Measurements from ENCODE around the gene NAP1L4. TPM values are rescaled to one million over a fixed set of nuclear protein-coding genes. Genes with fewer than 3 reads are reported as not detected.

NAP1L4 gene
- polyA plus RNA-seq, 1 donor from 2014 or later: 199 TPM

DNA sequence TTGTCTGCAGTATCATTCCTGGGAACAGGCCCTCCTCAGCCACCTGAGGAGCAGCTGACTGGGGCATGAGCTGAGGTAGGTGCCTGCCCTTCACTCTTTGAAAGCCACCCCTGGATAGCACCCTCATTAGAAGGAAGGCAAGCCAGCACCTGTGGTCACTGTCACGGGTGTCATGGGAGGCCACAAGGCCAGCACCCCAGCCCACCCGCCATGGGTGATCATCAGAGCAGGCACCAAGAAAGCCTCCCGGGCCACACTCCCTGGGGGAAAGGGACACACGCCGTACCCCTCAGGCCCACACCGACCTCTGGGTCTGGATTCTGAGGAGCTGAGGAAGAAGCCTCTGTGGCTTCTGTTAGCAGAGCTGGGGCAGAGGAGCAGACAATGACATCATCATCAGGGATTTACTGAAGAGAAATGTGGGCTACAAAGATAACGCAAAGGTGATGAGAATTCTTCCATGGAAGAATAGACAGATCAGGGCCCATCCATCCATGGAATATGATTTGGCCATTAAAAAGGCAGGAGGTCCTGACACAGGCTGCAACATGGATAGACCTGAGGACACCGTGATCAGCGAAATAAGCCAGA lies 16.7 kb upstream of the NAP1L4 start:
- Histone ChIP-seq H4K20me1 (ENCODE audit: insufficient read depth) (no peaks in the 10 kb centered on the region), H3K9me3 (ENCODE audit: low read length) (no peaks in the 10 kb centered on the region), H2AFZ (ENCODE audit: low read depth, low read length) (no peak overlapping the region), H3K4me3 (ENCODE audit: low read length) (no peak overlapping the region), H3K79me2 (replicated peaks; ENCODE audit: insufficient read depth, low read length) (no peaks in the 10 kb centered on the region), H3F3A (ENCODE audit: insufficient read depth, low read length, poor library complexity, severe bottlenecking) (no peaks in the 10 kb centered on the region), H3K4me2 (ENCODE audit: low read length) (no peak overlapping the region), H3K9me2 (ENCODE audit: insufficient read depth, low read length) (no peaks in the 10 kb centered on the region), H3K27ac (ENCODE audit: low read length) (no peak overlapping the region), H3K9ac (ENCODE audit: low read length) (no peak overlapping the region), H3K36me3 (ENCODE audit: insufficient read depth, low read length) (no peaks in the 10 kb centered on the region), H3K27me3 (ENCODE audit: insufficient read depth, low read depth, low read length) (no peaks in the 10 kb centered on the region)
- TF ChIP-seq, protein P1, sequence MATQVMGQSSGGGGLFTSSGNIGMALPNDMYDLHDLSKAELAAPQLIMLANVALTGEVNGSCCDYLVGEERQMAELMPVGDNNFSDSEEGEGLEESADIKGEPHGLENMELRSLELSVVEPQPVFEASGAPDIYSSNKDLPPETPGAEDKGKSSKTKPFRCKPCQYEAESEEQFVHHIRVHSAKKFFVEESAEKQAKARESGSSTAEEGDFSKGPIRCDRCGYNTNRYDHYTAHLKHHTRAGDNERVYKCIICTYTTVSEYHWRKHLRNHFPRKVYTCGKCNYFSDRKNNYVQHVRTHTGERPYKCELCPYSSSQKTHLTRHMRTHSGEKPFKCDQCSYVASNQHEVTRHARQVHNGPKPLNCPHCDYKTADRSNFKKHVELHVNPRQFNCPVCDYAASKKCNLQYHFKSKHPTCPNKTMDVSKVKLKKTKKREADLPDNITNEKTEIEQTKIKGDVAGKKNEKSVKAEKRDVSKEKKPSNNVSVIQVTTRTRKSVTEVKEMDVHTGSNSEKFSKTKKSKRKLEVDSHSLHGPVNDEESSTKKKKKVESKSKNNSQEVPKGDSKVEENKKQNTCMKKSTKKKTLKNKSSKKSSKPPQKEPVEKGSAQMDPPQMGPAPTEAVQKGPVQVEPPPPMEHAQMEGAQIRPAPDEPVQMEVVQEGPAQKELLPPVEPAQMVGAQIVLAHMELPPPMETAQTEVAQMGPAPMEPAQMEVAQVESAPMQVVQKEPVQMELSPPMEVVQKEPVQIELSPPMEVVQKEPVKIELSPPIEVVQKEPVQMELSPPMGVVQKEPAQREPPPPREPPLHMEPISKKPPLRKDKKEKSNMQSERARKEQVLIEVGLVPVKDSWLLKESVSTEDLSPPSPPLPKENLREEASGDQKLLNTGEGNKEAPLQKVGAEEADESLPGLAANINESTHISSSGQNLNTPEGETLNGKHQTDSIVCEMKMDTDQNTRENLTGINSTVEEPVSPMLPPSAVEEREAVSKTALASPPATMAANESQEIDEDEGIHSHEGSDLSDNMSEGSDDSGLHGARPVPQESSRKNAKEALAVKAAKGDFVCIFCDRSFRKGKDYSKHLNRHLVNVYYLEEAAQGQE (IDR thresholded peaks at IDR 0.05; ENCODE audit: borderline replicate concordance): no peak
- TF ChIP-seq POLR2AphosphoS5 (IDR thresholded peaks at IDR 0.05) (no peak), SMC3 (conservative IDR thresholded peaks at IDR 0.05; ENCODE audit: poor library complexity) (no peak), EZH2 (IDR thresholded peaks at IDR 0.05; ENCODE audit: borderline replicate concordance, insufficient read depth, low read length, poor library complexity, severe bottlenecking) (no peak), RAD21 (conservative IDR thresholded peaks at IDR 0.05) (no peak), EP300 (conservative IDR thresholded peaks at IDR 0.05; ENCODE audit: poor library complexity, severe bottlenecking) (no peak), MXI1 (conservative IDR thresholded peaks at IDR 0.05; ENCODE audit: poor library complexity, severe bottlenecking) (no peak), TAF1 (IDR thresholded peaks at IDR 0.05; ENCODE audit: low read depth) (no peak)
- TF ChIP-seq, protein P2, sequence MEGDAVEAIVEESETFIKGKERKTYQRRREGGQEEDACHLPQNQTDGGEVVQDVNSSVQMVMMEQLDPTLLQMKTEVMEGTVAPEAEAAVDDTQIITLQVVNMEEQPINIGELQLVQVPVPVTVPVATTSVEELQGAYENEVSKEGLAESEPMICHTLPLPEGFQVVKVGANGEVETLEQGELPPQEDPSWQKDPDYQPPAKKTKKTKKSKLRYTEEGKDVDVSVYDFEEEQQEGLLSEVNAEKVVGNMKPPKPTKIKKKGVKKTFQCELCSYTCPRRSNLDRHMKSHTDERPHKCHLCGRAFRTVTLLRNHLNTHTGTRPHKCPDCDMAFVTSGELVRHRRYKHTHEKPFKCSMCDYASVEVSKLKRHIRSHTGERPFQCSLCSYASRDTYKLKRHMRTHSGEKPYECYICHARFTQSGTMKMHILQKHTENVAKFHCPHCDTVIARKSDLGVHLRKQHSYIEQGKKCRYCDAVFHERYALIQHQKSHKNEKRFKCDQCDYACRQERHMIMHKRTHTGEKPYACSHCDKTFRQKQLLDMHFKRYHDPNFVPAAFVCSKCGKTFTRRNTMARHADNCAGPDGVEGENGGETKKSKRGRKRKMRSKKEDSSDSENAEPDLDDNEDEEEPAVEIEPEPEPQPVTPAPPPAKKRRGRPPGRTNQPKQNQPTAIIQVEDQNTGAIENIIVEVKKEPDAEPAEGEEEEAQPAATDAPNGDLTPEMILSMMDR (IDR thresholded peaks at IDR 0.05; ENCODE audit: poor library complexity, severe bottlenecking): no peak

DNA sequence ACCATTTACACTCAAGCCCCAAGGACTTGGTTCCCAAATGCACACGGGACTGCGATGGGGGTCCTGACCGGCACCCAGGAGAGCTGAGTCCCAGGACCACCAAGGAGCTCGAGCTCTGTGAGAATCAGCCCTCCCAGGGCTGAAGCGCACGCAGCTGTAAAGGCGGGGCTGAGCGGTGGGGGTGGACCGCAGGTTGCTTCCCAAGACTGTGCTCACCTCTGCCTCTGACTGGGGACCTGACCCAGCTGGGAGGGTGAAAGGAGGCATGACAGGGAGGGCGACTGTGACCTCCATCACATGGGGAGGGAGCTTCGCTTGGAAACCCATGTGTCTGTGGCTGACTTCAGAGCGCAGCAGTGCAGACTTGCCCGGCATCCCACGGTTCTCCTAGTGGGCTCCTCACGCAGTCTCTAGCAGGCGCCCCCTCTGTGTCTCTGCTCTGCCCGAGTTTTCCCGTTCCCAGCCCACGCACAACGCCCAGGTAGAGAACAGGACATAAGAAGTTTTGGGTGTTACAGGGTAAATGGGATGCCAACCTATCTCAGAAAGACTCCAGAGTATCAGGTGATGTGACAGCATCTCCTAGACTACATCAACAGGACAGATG lies 15.4 kb upstream of the NAP1L4 start:
- no peaks in the 10 kb centered on the region for H3K9me3 ChIP-seq (ENCODE audit: low read length)
- TF ChIP-seq EP300 (conservative IDR thresholded peaks at IDR 0.05; ENCODE audit: poor library complexity, severe bottlenecking) (no peak), SMC3 (conservative IDR thresholded peaks at IDR 0.05; ENCODE audit: poor library complexity) (no peak), MXI1 (conservative IDR thresholded peaks at IDR 0.05; ENCODE audit: poor library complexity, severe bottlenecking) (no peak), POLR2AphosphoS5 (IDR thresholded peaks at IDR 0.05) (no peak), EZH2 (IDR thresholded peaks at IDR 0.05; ENCODE audit: borderline replicate concordance, insufficient read depth, low read length, poor library complexity, severe bottlenecking) (no peak)
- TF ChIP-seq, protein P1 (IDR thresholded peaks at IDR 0.05; ENCODE audit: borderline replicate concordance): no peak
- TF ChIP-seq, protein P2 (IDR thresholded peaks at IDR 0.05; ENCODE audit: poor library complexity, severe bottlenecking): no peak
- no peaks in the 10 kb centered on the region for H4K20me1 ChIP-seq (ENCODE audit: insufficient read depth)
- no peak overlapping the region for H3K4me2 ChIP-seq (ENCODE audit: low read length)
- H3K36me3 ChIP-seq (ENCODE audit: insufficient read depth, low read length): no peaks in the 10 kb centered on the region
- no peak overlapping the region for H3K4me3 ChIP-seq (ENCODE audit: low read length)
- H3K27me3 ChIP-seq (ENCODE audit: insufficient read depth, low read depth, low read length): no peaks in the 10 kb centered on the region
- no peak overlapping the region for H3K27ac ChIP-seq (ENCODE audit: low read length)
- no peaks in the 10 kb centered on the region for H3K9me2 ChIP-seq (ENCODE audit: insufficient read depth, low read length)
- H3K9ac ChIP-seq (ENCODE audit: low read length): no peak overlapping the region
- no peaks in the 10 kb centered on the region for H3K79me2 ChIP-seq (replicated peaks; ENCODE audit: insufficient read depth, low read length)
- no peaks in the 10 kb centered on the region for H3F3A ChIP-seq (ENCODE audit: insufficient read depth, low read length, poor library complexity, severe bottlenecking)
- H2AFZ ChIP-seq (ENCODE audit: low read depth, low read length): no peak overlapping the region

All from neural cell (in vitro differentiated cells).